SK-N-SH (cell line): ENCODE results near the gene KIR2DL4.

ENCODE experiments used
- CTCF ChIP-seq: fragments of 200-600 bp; sonication (generic); IDR thresholded peaks from 2 replicates; pipeline ENCODE4 v1.6.1; 2017; ENCODE audit warnings: antibody characterized with exemption, mild to moderate bottlenecking, moderate library complexity
- FOSL2 ChIP-seq: IDR thresholded peaks from 2 replicates; pipeline ENCODE4 v1.4.0; 2012; ENCODE audit warnings: low read depth, mild to moderate bottlenecking, moderate library complexity, borderline replicate concordance
- JUND ChIP-seq: IDR thresholded peaks from 2 replicates; pipeline ENCODE4 v1.4.0; 2012
- RXRA ChIP-seq: IDR thresholded peaks from 2 replicates; pipeline ENCODE4 v1.4.0; 2012; ENCODE audit warnings: low read depth, mild to moderate bottlenecking, borderline replicate concordance

- no peak for TF ChIP-seq JUND
- no peak for TF ChIP-seq CTCF
- no peak for TF ChIP-seq RXRA
- no peak for TF ChIP-seq FOSL2
Measured at GRCh38 chr19:54803410-54803809, at the start of gene KIR2DL4.
